Measurements from ENCODE around the gene OFD1.

The OFD1 gene

GRCh38 chrX:13734278-13735172 lies at the start of gene OFD1, which contains the start of gene TRAPPC2:
OFD1 (plus strand) TSS chrX:13734748; CDS start chrX:13735072, 324 bp downstream.
TRAPPC2 (minus strand) TSS chrX:13734620; CDS start chrX:13719963, 14,657 bp downstream.
- DNase-seq (ENCODE audit: low spot score) = peak; percentile 96

- no peak for DNase-seq (ENCODE audit: low spot score)
These were observed 49.3 kb upstream of the OFD1 start for GRCh38 chrX:13685126-13685763.

GRCh38 chrX:13687203-13687602 lies 47.3 kb upstream of the OFD1 start:
- DNase-seq (ENCODE audit: low spot score) = no peak

- no peak for DNase-seq (ENCODE audit: low spot score)
These were observed 46.1 kb upstream of the OFD1 start for GRCh38 chrX:13688384-13688957.

GRCh38 chrX:13688958-13689740 lies 45.4 kb upstream of the OFD1 start, which contains the start of gene RAB9A:
RAB9A (plus strand) TSS chrX:13689128; CDS start chrX:13708747, 19,619 bp downstream.
- DNase-seq (ENCODE audit: low spot score) = peak; percentile 81

- no peak for DNase-seq (ENCODE audit: low spot score)
These were observed 44.8 kb upstream of the OFD1 start for GRCh38 chrX:13689741-13690211.

- no peak for DNase-seq (ENCODE audit: low spot score)
These were observed 43.7 kb upstream of the OFD1 start for GRCh38 chrX:13690836-13691235.

- DNase-seq (ENCODE audit: low spot score) = no peak
These were observed 42.6 kb upstream of the OFD1 start for GRCh38 chrX:13691841-13692371.

GRCh38 chrX:13692771-13693231 lies 41.7 kb upstream of the OFD1 start:
- no peak for DNase-seq (ENCODE audit: low spot score)

GRCh38 chrX:13693341-13693961 lies 41.1 kb upstream of the OFD1 start:
- DNase-seq (ENCODE audit: low spot score) = no peak

GRCh38 chrX:13694359-13694758 lies 40.2 kb upstream of the OFD1 start:
- DNase-seq (ENCODE audit: low spot score) = no peak

GRCh38 chrX:13694983-13695382 lies 39.6 kb upstream of the OFD1 start:
- DNase-seq (ENCODE audit: low spot score) = no peak

GRCh38 chrX:13695601-13696115 lies 38.9 kb upstream of the OFD1 start:
- DNase-seq (ENCODE audit: low spot score) = no peak

- DNase-seq (ENCODE audit: low spot score) = no peak
These were observed 37.1 kb upstream of the OFD1 start for GRCh38 chrX:13697455-13697854.

GRCh38 chrX:13697976-13698375 lies 36.6 kb upstream of the OFD1 start:
- no peak for DNase-seq (ENCODE audit: low spot score)

GRCh38 chrX:13698432-13698831 lies 36.1 kb upstream of the OFD1 start:
- no peak for DNase-seq (ENCODE audit: low spot score)

GRCh38 chrX:13699183-13699826 lies 35.2 kb upstream of the OFD1 start:
- DNase-seq (ENCODE audit: low spot score) = no peak

- no peak for DNase-seq (ENCODE audit: low spot score)
These were observed 34.2 kb upstream of the OFD1 start for GRCh38 chrX:13700380-13700779.

- DNase-seq (ENCODE audit: low spot score) = no peak
These were observed 32.3 kb upstream of the OFD1 start for GRCh38 chrX:13702111-13702789.

GRCh38 chrX:13703135-13703534 lies 31.4 kb upstream of the OFD1 start:
- no peak for DNase-seq (ENCODE audit: low spot score)
